CD4-positive, alpha-beta T cell treated with Interleukin-21 for 1 hour (primary cell): Measurements from ENCODE around the gene CCR1.

ENCODE experiments used
- DNase-seq: peaks from one replicate; pipeline ENCODE4 v3.0.0-alpha.2; 2020

Gene CCR1

DNA sequence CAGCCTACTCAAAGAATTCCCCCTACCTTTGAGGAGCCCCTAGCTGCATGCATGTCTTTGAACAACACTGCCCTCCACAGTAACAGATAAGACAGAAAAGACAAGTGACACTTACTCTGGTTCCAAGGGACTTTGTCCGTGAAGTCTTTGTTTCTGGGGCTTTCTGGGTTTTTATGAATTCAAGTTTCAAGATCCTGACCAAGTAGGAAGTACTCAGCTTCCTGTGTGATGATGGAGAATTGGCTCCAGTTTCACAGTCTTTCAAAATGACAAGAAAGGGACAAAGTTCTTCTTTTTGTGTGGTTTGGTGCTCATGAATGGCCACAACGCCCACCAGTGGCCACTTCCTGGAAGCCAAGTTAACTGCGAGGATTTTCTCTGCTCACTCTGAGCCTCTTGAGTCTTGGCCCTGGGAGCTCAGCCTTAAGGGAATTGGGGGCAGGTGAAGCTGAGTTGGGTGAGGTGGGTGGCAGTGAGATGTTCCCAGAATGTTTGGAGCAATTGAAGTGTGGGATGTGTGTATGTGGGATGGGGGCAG lies at the start of gene CCR1:
TSS of gene CCR1 (minus strand) at position 147 of the 538 bp plus-strand sequence. CDS start 4,000 bp downstream, outside the sequence.
- peak; percentile 47 for DNase-seq

DNA sequence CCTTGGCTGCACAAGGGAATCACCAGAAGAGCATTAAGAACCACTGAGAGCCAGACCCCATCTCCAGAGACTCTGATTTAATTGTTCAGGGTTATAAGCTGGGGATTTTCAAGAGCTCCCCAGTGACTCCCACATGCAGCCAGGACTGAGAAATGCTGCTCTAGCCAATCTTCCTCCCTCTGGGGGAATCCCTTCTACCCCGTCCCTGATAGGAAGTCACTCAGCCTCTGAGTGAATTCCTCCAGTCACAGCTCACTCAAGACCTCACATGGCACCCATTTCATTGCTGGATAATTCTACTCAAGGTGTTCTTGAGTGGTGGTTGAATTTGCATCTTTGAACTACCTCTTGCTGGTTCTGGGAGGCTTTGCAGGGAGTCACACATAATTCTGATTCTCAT lies 44.9 kb upstream of the CCR1 start:
- DNase-seq: no peak

- DNase-seq: no peak
These were observed 37.0 kb upstream of the CCR1 start for GRCh38 chr3:46245146-46245545.

- no peak for DNase-seq
These were observed 35.4 kb upstream of the CCR1 start for GRCh38 chr3:46243560-46243959.

DNA sequence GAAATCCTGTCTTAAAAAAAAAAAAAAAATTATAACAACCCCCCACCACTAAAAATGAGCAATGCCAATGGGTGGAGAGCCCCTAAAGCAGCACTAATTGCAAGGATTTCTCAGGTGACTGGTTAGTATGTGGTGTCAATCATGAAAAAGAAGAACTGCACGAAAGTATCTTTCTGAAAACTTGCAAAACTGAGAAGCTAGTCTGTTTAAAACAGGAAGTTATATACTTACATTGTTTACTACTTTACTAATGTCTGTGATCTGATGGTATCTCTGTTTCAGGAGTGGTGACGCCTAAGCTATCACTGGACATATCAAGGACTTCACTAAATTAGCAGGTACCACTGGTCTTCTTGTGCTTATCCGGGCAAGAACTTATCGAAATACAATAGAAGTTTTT lies 34.0 kb upstream of the CCR1 start, which contains the start of gene CCR3:
TSS of gene CCR3 (plus strand) at position 341 of the 400 bp plus-strand sequence. CDS start 22,699 bp downstream, outside the sequence.
- no peak for DNase-seq

- DNase-seq: no peak
These were observed 31.8 kb upstream of the CCR1 start for GRCh38 chr3:46239952-46240351.

- no peak for DNase-seq
These were observed 31.3 kb upstream of the CCR1 start for GRCh38 chr3:46239301-46239938.

DNA sequence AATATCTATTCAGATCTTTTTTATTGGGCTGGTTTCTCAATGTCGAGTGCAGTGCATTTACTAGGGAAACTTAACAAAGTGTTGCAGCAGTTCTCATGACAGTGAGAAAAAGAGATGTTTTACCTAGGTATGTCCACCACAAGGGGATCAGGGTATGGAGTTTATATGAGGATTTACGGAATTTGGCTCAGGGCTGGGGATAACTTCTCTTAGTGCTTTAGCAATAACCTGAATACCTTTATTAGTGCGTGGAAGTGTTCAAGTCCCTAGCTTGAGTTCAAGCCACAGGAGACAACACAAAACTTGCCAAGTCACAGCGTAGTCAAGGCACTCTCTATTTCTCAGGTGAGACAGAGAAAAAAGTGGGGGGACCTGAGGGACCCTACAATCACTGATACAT lies 30.3 kb upstream of the CCR1 start:
- no peak for DNase-seq

GRCh38 chr3:46236294-46237054 lies 28.4 kb upstream of the CCR1 start:
- DNase-seq: peak; percentile 13

DNA sequence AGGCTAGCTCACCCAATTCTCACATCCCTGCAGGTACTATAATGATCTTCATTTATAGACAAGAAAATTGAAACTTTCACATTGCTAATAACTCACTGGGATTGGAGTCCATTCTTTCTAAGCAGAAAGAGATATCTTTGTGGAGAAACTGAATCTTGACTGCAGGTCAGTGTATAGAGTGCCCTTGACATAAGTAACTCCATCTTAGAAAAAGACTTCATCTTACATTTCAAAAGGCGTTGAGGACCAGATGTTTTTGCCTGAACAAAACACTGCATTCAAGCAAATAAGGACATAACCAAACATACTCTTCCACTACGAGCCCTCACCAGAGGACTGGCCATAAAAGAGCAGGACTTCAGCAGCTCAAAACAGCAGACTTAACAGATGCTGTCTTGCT lies 27.3 kb upstream of the CCR1 start:
- DNase-seq: no peak

GRCh38 chr3:46233194-46233593 lies 25.1 kb upstream of the CCR1 start:
- DNase-seq: no peak

DNA sequence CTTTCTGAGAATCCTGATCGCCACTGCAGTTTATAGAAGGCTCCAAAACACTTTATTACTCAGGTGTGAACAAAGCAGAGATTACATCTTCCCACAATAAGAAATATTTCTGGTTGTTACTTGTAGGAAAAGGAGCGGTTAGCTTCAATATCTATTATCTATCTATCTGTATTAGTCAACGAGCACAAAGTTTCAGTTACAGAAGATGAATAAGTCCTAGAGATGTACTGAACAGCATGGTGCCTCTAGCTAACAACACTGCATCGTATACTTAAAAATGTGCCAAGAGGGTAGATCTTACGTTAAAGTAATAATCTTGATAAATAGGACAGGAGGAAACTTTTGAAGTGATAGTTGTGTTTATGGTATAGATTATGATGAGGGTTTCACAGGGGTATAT lies 23.2 kb upstream of the CCR1 start:
- DNase-seq: no peak

DNA sequence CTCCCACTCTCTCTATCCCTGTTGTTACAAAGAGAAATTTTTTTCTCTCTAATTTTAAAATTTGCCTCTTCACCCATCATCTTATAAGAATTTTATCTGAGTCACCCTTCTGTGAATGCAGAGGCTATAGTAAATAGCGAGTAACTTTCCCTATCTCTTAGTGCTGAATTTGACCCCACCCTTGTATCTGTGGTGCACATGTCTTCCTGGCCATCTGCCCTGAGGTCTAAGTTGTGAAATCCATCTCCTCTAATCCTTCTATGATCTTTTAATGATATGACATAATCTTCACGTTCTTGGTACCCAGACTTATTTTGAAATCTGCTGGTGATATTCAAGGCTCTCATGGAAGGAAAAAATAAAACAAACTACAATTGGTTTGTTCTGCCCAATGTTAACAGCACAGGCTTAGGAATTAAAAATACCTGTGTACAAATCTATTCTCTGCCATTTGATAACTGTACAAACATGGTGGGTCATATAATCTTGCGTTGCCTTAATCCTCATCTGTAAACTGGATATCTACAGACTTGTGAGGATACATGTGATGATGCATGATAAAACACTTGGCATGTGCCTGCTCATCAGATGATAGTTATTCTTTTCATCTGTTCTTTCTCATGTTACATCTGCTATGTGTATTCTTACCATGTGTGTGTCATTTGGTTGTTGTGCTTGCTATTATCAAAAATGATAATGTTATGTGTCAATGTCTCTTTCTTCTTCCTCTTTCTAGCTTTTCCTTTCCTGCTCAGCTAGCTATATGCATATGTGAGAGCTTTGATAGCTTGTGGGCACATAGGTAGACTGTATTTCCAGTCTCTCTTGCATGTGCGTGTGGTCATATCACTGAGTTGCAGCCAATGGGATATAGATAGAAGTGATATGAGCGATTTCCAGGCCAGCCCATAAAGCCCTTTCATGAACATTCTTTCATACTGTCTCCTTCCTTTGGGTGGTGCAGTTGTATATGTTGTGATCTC lies 20.4 kb upstream of the CCR1 start:
- DNase-seq: no peak

DNA sequence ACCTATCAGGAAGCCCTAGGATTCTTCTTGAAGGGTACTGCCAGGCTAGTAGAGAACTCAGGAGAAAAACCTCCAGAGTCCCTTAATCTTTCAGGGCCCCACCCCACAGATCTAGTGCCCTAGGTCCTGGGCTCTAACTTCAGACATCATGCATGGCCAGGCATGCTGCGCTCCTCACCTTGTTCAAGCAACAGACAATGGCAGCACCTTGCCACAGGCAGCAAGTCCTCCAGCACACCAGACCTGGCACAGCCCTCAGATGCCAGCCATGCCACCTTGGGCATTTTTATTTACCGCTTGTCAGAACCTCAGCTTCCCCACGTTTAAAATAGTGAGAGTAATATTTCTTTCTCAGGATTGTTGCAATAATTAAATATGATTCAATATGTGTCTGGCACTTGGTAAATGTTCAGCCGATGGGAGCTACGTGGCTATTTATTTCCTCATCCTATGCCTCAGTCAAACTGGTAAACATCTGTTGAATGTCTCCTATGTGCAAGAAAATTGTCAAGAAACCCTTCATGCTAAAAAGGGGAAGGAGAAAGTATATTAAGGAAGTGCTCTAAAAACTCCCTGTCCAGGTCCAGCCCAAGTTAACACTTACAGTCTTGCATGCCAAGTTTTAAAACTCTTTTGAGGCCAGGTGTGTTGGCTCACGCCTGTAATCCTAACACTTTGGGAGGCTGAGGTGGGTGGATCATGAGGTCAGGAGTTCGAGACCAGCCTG lies 14.5 kb upstream of the CCR1 start:
- DNase-seq: no peak

DNA sequence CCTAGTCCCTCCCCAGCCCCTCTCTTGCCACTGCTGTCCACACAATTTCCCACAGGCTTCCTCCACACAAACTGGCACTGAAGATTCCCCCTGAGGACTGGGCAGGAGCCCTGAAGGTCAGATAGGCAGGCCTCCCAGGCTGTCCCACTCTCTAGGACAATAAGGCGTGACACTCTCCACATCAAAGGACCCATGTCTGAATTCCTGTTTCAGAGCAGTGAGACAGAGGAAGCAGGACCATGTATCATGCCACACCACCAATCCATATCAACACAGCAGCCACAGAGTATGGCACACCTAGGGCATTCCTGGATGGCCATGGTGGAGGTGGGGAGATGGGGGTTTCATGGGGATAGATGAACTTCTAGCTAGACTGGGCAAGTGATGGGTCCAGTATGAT lies 13.8 kb upstream of the CCR1 start:
- DNase-seq: no peak

GRCh38 chr3:46221391-46221790 lies 13.3 kb upstream of the CCR1 start:
- DNase-seq: no peak

DNA sequence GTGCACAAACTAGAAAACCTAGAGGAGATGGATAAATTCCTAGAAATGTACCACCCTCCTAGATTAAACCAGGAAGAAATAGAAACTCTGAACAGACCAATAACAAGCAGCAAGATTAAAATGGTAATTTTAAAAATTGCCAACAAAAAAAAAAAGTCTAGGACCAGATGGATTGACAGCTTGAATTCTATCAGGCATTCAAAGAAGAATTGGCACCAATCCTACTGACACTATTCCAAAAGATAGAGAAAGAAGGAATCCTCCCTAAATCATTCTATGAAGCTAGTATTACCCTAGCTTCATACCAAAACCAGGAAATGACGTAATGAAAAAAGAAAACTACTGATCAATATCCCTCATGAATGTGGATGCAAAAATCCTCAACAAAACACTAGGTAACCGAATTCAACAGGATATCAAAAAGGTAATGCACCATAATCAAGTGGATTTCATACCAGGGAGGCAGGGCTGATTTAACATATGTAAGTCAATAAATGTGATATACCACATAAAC lies 10.1 kb upstream of the CCR1 start:
- DNase-seq: no peak

GRCh38 chr3:46215810-46216414 lies 7.8 kb upstream of the CCR1 start:
- no peak for DNase-seq

- peak; percentile 18 for DNase-seq
These were observed 6.7 kb upstream of the CCR1 start for GRCh38 chr3:46214751-46215352.

DNA sequence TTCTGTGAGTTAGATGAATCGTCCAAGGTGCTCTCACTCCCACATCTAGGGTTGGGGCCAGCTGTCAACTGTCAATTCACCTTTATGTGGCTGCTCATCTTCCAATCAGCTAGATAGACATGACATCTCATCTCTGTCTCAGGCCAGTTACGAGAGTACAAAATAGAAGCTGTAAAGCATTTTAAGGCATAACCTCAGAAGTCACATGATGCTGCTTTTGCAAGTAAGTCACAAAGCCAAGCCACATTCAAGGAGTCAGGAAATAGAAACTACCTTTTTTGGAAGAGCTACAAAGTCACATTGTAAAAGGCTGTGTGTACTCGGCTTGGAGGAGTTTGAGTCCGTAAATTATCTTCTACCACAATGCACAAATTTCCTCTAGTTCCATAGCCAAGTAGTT lies 5.1 kb upstream of the CCR1 start:
- DNase-seq: peak; percentile 56

DNA sequence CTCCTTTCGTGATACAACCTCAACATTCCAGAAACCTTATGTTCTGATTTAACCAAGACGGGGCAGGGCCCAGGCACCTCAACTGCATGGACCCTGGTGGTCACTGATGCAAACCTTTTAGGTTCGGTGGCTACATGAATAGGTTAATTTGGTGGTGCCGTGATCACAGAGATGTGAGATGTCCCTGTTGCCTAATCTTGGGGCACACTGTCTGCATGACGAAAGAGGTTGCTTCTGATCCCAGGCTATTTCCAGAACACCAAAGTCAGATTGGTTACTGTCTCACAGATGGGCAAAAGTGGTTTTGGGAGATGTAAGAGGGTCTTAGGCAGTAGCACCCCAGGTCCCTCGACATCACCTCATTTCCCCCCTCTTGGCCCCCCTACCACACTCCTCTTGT lies 4.0 kb upstream of the CCR1 start:
- no peak for DNase-seq
